ENCODE data around the gene DOCK7. TPM values are rescaled to one million over a fixed set of nuclear protein-coding genes. Genes with fewer than 3 reads are reported as not detected.

The DOCK7 gene
- total and polyA plus RNA-seq, 2 of the 13 experiments (the other 11 are each of a cell fraction or from before 2014, with no cell fraction given), result 45.7 to 67.2 TPM

GRCh38 chr1:62436039-62436465 is 252.1 kb downstream of the DOCK7 start (continued):
- TF ChIP-seq ZNF318 (CRISPR knock-in tag; IDR thresholded peaks at IDR 0.05), result no peak
- no peak for TF ChIP-seq ZNF572 (CRISPR knock-in tag; IDR thresholded peaks at IDR 0.05)
- no peak for TF ChIP-seq ZNF619 (CRISPR knock-in tag; IDR thresholded peaks at IDR 0.05)
- no peak for TF ChIP-seq ZNF530 (CRISPR knock-in tag; IDR thresholded peaks at IDR 0.05; ENCODE audit: low read depth)
- TF ChIP-seq JARID2 (CRISPR knock-in tag; IDR thresholded peaks at IDR 0.05; ENCODE audit: insufficient replicate concordance), result no peak
- no peak; the same call in 1 of the 2 replicates for TF ChIP-seq ZBTB38 (CRISPR knock-in tag; IDR thresholded peaks at IDR 0.05)
- TF ChIP-seq, protein P1, sequence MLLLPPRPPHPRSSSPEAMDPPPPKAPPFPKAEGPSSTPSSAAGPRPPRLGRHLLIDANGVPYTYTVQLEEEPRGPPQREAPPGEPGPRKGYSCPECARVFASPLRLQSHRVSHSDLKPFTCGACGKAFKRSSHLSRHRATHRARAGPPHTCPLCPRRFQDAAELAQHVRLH (CRISPR knock-in tag; IDR thresholded peaks at IDR 0.05; ENCODE audit: borderline replicate concordance, low read depth), result no peak; the same call in 1 of the 2 replicates
- peak; percentile 90; the same call in 1 of the 2 replicates for TF ChIP-seq NFKB2 (CRISPR knock-in tag; IDR thresholded peaks at IDR 0.05; ENCODE audit: borderline replicate concordance)
- no peak for TF ChIP-seq JUN (CRISPR knock-in tag; IDR thresholded peaks at IDR 0.05)
- no peak for TF ChIP-seq RNF2 (conservative IDR thresholded peaks at IDR 0.05; ENCODE audit: low read depth)
- no peak for TF ChIP-seq ZKSCAN1 (IDR thresholded peaks at IDR 0.05; ENCODE audit: low read length)
- no peak for TF ChIP-seq ZNF672 (CRISPR knock-in tag; IDR thresholded peaks at IDR 0.05)
- no peak for TF ChIP-seq ZNF354B (CRISPR knock-in tag; IDR thresholded peaks at IDR 0.05)
- no peak for TF ChIP-seq CHD4 (IDR thresholded peaks at IDR 0.05; ENCODE audit: borderline replicate concordance, low read length)
- TF ChIP-seq NR2F2 (IDR thresholded peaks at IDR 0.05; ENCODE audit: borderline replicate concordance, low read depth), result no peak
- TF ChIP-seq USF2 (IDR thresholded peaks at IDR 0.05; ENCODE audit: low read depth, low read length), result no peak
- TF ChIP-seq USF2 (CRISPR knock-in tag; IDR thresholded peaks at IDR 0.05; ENCODE audit: borderline replicate concordance), result peak; percentile 18; the same call in 1 of the 2 replicates
- no peak; the same call in 1 of the 2 replicates for TF ChIP-seq ZNF543 (CRISPR knock-in tag; IDR thresholded peaks at IDR 0.05)
- TF ChIP-seq ZNF10 (CRISPR knock-in tag; IDR thresholded peaks at IDR 0.05; ENCODE audit: borderline replicate concordance, low read depth), result no peak
- no peak for TF ChIP-seq SP5 (CRISPR knock-in tag; IDR thresholded peaks at IDR 0.05; ENCODE audit: borderline replicate concordance, low read depth)
- TF ChIP-seq HES4 (CRISPR knock-in tag; IDR thresholded peaks at IDR 0.05; ENCODE audit: borderline replicate concordance), result 0 out of 2 replicates have a peak, but pooled peaks have one; percentile 28
- TF ChIP-seq ZNF678 (CRISPR knock-in tag; IDR thresholded peaks at IDR 0.05), result no peak

All from HepG2 (cell line).